Neural cell (in vitro differentiated cells): Measurements from ENCODE around the gene EPO. TPM values are rescaled to one million over a fixed set of nuclear protein-coding genes. Genes with fewer than 3 reads are reported as not detected.

Experiments
- H2AFZ ChIP-seq: fragments of 200-600, 300-800 bp; sonication (generic), shearing (Covaris generic); 2 replicates; pipeline ENCODE4 v1.6.0; 2014; ENCODE audit warnings: low read depth, mild to moderate bottlenecking, antibody characterized with exemption, low read length, moderate library complexity
- H3F3A ChIP-seq: fragments of 200-600 bp; shearing (Covaris generic); 2 replicates; pipeline ENCODE4 v1.6.1; 2016; ENCODE audit warnings: mild to moderate bottlenecking, moderate library complexity, mixed read lengths, antibody characterized with exemption, low read length; ENCODE audit not compliant: insufficient read depth, poor library complexity, severe bottlenecking
- H3K27ac ChIP-seq: fragments of 200-600, 300-800 bp; sonication (generic), shearing (Covaris generic); 2 replicates; pipeline ENCODE4 v1.5.1; 2014; ENCODE audit warnings: mild to moderate bottlenecking, low read length, moderate library complexity
- H3K27me3 ChIP-seq: fragments of 300-800, 200-600 bp; sonication (generic), shearing (Covaris generic); 2 replicates; pipeline ENCODE4 v1.6.0; 2014; ENCODE audit warnings: mild to moderate bottlenecking, low read depth, low read length, moderate library complexity; ENCODE audit not compliant: insufficient read depth
- H3K36me3 ChIP-seq: fragments of 300-800, 200-600 bp; sonication (generic), shearing (Covaris generic); 2 replicates; pipeline ENCODE4 v1.5.1; 2014; ENCODE audit warnings: mild to moderate bottlenecking, antibody characterized with exemption, low read length, moderate library complexity; ENCODE audit not compliant: insufficient read depth
- H3K4me2 ChIP-seq: fragments of 300-800, 200-600 bp; sonication (generic), shearing (Covaris generic); 2 replicates; pipeline ENCODE4 v1.6.0; 2014; ENCODE audit warnings: mild to moderate bottlenecking, low read length
- H3K4me3 ChIP-seq: fragments of 300-800, 200-600 bp; sonication (generic), shearing (Covaris generic); 2 replicates; pipeline ENCODE4 v1.5.1; 2014; ENCODE audit warnings: mild to moderate bottlenecking, low read length, moderate library complexity
- H3K79me2 ChIP-seq: fragments of 200-600 bp; shearing (Covaris generic); replicated peaks from 2 replicates; pipeline ENCODE4 v1.6.0; 2014; ENCODE audit warnings: mild to moderate bottlenecking, low read length, moderate library complexity; ENCODE audit not compliant: insufficient read depth
- H3K9ac ChIP-seq: fragments of 300-800, 200-600 bp; sonication (generic), shearing (Covaris generic); 2 replicates; pipeline ENCODE4 v1.6.1; 2016; ENCODE audit warnings: mild to moderate bottlenecking, low read length, mixed read lengths
- H3K9me2 ChIP-seq: fragments of 200-600 bp; shearing (Covaris generic); 2 replicates; pipeline ENCODE4 v1.6.1; 2016; ENCODE audit warnings: mild to moderate bottlenecking, low read length, mixed read lengths; ENCODE audit not compliant: insufficient read depth
- H3K9me3 ChIP-seq: fragments of 200-600, 300-800 bp; sonication (generic), shearing (Covaris generic); 2 replicates; pipeline ENCODE4 v1.6.1; 2016; ENCODE audit warnings: mild to moderate bottlenecking, mixed run types, low read length, moderate library complexity, mixed read lengths
- H4K20me1 ChIP-seq: fragments of 200-600 bp; shearing (Covaris generic); 2 replicates; pipeline ENCODE4 v1.6.1; 2016; ENCODE audit warnings: mild to moderate bottlenecking, mixed run types; ENCODE audit not compliant: insufficient read depth
- CTCF ChIP-seq: fragments of 450-650 bp; IDR thresholded peaks from 2 replicates; pipeline ENCODE4 v1.5.1; 2014; ENCODE audit warnings: antibody characterized with exemption, mild to moderate bottlenecking, moderate library complexity; ENCODE audit not compliant: poor library complexity, severe bottlenecking
- EP300 ChIP-seq: fragments of 450-650 bp; conservative IDR thresholded peaks from 2 replicates; pipeline ENCODE4 v1.6.1; 2014; ENCODE audit warnings: antibody characterized with exemption, mild to moderate bottlenecking, moderate library complexity; ENCODE audit not compliant: poor library complexity, severe bottlenecking
- EZH2 ChIP-seq: fragments of 200-600, 300-800 bp; shearing (Covaris generic), sonication (generic); IDR thresholded peaks from 2 replicates; pipeline ENCODE4 v1.6.1; 2014; ENCODE audit warnings: antibody characterized with exemption, low read length, borderline replicate concordance, mild to moderate bottlenecking; ENCODE audit not compliant: insufficient read depth, poor library complexity, severe bottlenecking
- MXI1 ChIP-seq: fragments of 450-650 bp; conservative IDR thresholded peaks from 2 replicates; pipeline ENCODE4 v1.6.1; 2014; ENCODE audit warnings: antibody characterized with exemption, mild to moderate bottlenecking; ENCODE audit not compliant: poor library complexity, severe bottlenecking
- POLR2AphosphoS5 ChIP-seq: IDR thresholded peaks from 2 replicates; pipeline ENCODE4 v1.6.1; 2012
- RAD21 ChIP-seq: fragments of 450-650 bp; conservative IDR thresholded peaks from 2 replicates; pipeline ENCODE4 v1.6.1; 2014; ENCODE audit warnings: antibody characterized with exemption, mild to moderate bottlenecking, moderate library complexity
- REST ChIP-seq: IDR thresholded peaks from 2 replicates; pipeline ENCODE4 v1.6.1; 2012; ENCODE audit warnings: borderline replicate concordance
- SMC3 ChIP-seq: fragments of 450-650 bp; conservative IDR thresholded peaks from 2 replicates; pipeline ENCODE4 v1.6.1; 2014; ENCODE audit warnings: antibody characterized with exemption, mild to moderate bottlenecking, moderate library complexity; ENCODE audit not compliant: poor library complexity
- TAF1 ChIP-seq: IDR thresholded peaks from 2 replicates; pipeline ENCODE4 v1.6.1; 2012; ENCODE audit warnings: low read depth
- polyA plus RNA-seq: library from polyadenylated mRNA; depleted of rRNA; stranded (reverse); fragments of >200 nt; gene quantifications from 2 replicates; pipeline ENCODE4 v1.2.3, GENCODE V29; 2014

The EPO gene
- polyA plus RNA-seq, 1 donor from 2014 or later, result not detected

- H3K9ac ChIP-seq, result peak overlapping the region; percentile 83
- no peaks in the 10 kb centered on the region for H3F3A ChIP-seq
- H3K9me3 ChIP-seq, result no peaks in the 10 kb centered on the region
- H3K4me2 ChIP-seq, result peak overlapping the region; percentile 96
- H3K4me3 ChIP-seq, result peak overlapping the region; percentile 95
- no peaks in the 10 kb centered on the region for H3K27me3 ChIP-seq
- no peak overlapping the region for H2AFZ ChIP-seq
- no peak for TF ChIP-seq EZH2
- no peak for TF ChIP-seq SMC3
- TF ChIP-seq POLR2AphosphoS5, result no peak
- TF ChIP-seq RAD21, result no peak
- no peak for TF ChIP-seq CTCF
- no peak for TF ChIP-seq TAF1
- no peak for TF ChIP-seq REST
- no peak for TF ChIP-seq MXI1
- no peak for TF ChIP-seq EP300
- peaks cover 20% of the 10 kb centered on the region for H4K20me1 ChIP-seq
- H3K79me2 ChIP-seq, result peaks cover 50% of the 10 kb centered on the region
- no peaks in the 10 kb centered on the region for H3K9me2 ChIP-seq
- no peaks in the 10 kb centered on the region for H3K36me3 ChIP-seq
- no peak overlapping the region for H3K27ac ChIP-seq
These were observed 27.7 kb upstream of the EPO start for GRCh38 chr7:100692578-100692961.

GRCh38 chr7:100693312-100694097 is 26.8 kb upstream of the EPO start:
- H3K79me2 ChIP-seq, result peaks cover 49% of the 10 kb centered on the region
- peaks cover 20% of the 10 kb centered on the region for H4K20me1 ChIP-seq
- peak overlapping the region; percentile 34 for H3K27ac ChIP-seq
- no peaks in the 10 kb centered on the region for H3K9me2 ChIP-seq
- H3K4me3 ChIP-seq, result peak overlapping the region; percentile 95
- peak overlapping the region; percentile 83 for H3K9ac ChIP-seq
- H3K4me2 ChIP-seq, result peak overlapping the region; percentile 96
- no peaks in the 10 kb centered on the region for H3K27me3 ChIP-seq
- no peaks in the 10 kb centered on the region for H3K9me3 ChIP-seq
- peak; percentile 28 for TF ChIP-seq MXI1
- TF ChIP-seq TAF1, result no peak
- H2AFZ ChIP-seq, result no peak overlapping the region
- no peaks in the 10 kb centered on the region for H3K36me3 ChIP-seq
- H3F3A ChIP-seq, result no peaks in the 10 kb centered on the region
